ENCODE results near the gene EXT2.

The EXT2 gene

GRCh38 chr11:44275241-44275640 is 179.8 kb downstream of the EXT2 start:
- H3K4me3 ChIP-seq (replicated peaks; ENCODE audit: insufficient read depth, low read length): no peak overlapping the region
- no peak for TF ChIP-seq REST (IDR thresholded peaks at IDR 0.05; ENCODE audit: insufficient replicate concordance, low read depth)
- no peak for TF ChIP-seq POLR2AphosphoS5 (IDR thresholded peaks at IDR 0.05; ENCODE audit: low read depth)
- no peak for TF ChIP-seq CTCF (IDR thresholded peaks at IDR 0.05; ENCODE audit: insufficient read depth, low read length)
- no peak for TF ChIP-seq GABPA (IDR thresholded peaks at IDR 0.05; ENCODE audit: low read depth)
- no peak for TF ChIP-seq SPI1 (IDR thresholded peaks at IDR 0.05; ENCODE audit: borderline replicate concordance, low read depth)
- DNase-seq (ENCODE audit: low read depth in 1 of 2, low spot score in 1 of 2): no peak
- H3K27ac ChIP-seq (replicated peaks): no peak overlapping the region
- no peaks in the 10 kb centered on the region for H3K27me3 ChIP-seq (ENCODE audit: insufficient read depth, poor library complexity, severe bottlenecking)

- Histone ChIP-seq H3K27ac (replicated peaks) (no peak overlapping the region), H3K4me3 (replicated peaks; ENCODE audit: insufficient read depth, low read length) (no peak overlapping the region)
- TF ChIP-seq CTCF (IDR thresholded peaks at IDR 0.05; ENCODE audit: insufficient read depth, low read length) (no peak), POLR2AphosphoS5 (IDR thresholded peaks at IDR 0.05; ENCODE audit: low read depth) (no peak), SPI1 (IDR thresholded peaks at IDR 0.05; ENCODE audit: borderline replicate concordance, low read depth) (no peak), GABPA (IDR thresholded peaks at IDR 0.05; ENCODE audit: low read depth) (no peak), REST (IDR thresholded peaks at IDR 0.05; ENCODE audit: insufficient replicate concordance, low read depth) (no peak)
Observed at GRCh38 chr11:44275961-44276550, 180.6 kb downstream of the EXT2 start.

GRCh38 chr11:44277196-44278090 is 182.0 kb downstream of the EXT2 start:
- Histone ChIP-seq H3K27ac (replicated peaks) (no peak overlapping the region), H3K27me3 (ENCODE audit: insufficient read depth, poor library complexity, severe bottlenecking) (no peaks in the 10 kb centered on the region), H3K4me3 (replicated peaks; ENCODE audit: insufficient read depth, low read length) (no peak overlapping the region)
- no peak for TF ChIP-seq POLR2AphosphoS5 (IDR thresholded peaks at IDR 0.05; ENCODE audit: low read depth)
- no peak for TF ChIP-seq REST (IDR thresholded peaks at IDR 0.05; ENCODE audit: insufficient replicate concordance, low read depth)
- no peak for TF ChIP-seq SPI1 (IDR thresholded peaks at IDR 0.05; ENCODE audit: borderline replicate concordance, low read depth)
- DNase-seq (ENCODE audit: low read depth in 1 of 2, low spot score in 1 of 2): no peak

More at GRCh38 chr11:44275961-44276550, 180.6 kb downstream of the EXT2 start:
- no peaks in the 10 kb centered on the region for H3K27me3 ChIP-seq (ENCODE audit: insufficient read depth, poor library complexity, severe bottlenecking)
- no peak for DNase-seq (ENCODE audit: low read depth in 1 of 2, low spot score in 1 of 2)

Measured in HL-60 (cell line).